Left cardiac atrium (tissue), 4 donors: ENCODE measurements around the gene TGM2. TPM values are rescaled to one million over a fixed set of nuclear protein-coding genes. Genes with fewer than 3 reads are reported as not detected.

Source experiments
- ATAC-seq, 2 donors: fragments of 200-7000 bp; cut with Tn5 transposase; one replicate each; pipeline ENCODE4 v1.9.1; 2020; ENCODE audit warnings: mild to moderate bottlenecking in 2 of 2, moderate library complexity in 2 of 2
- DNase-seq: peaks from one replicate; pipeline ENCODE4 v3.0.0-alpha.2; 2020
- intact Hi-C, 2 donors: fragments of 100-400 bp; cut with DNase I; formaldehyde crosslinking; loops; one replicate each; pipeline versions ENCODE4 v1.14.1 to v1.15.1; 2022 to 2023
- total RNA-seq, 2 donors: library from RNA; stranded (reverse); fragmentation: NEBNext Ultra II Directional; extraction: Animal tissue kit (Norgen Biotek cat#: 25700); gene quantifications; one replicate each; pipeline ENCODE4 v1.2.1, GENCODE V29; 2021
- donor health status: DM: no; HTN: yes; CAD: no.
- donor health status: DM: no; HTN: yes; CAD: no; lungs with severe emphysema.
- donor health status: DM: yes; HTN: yes; CAD: no.
- donor health status: Dilated cardiomyopathy.

The TGM2 gene
- total RNA-seq, 2 donors from 2014 or later, result 383 to 695 TPM

DNA sequence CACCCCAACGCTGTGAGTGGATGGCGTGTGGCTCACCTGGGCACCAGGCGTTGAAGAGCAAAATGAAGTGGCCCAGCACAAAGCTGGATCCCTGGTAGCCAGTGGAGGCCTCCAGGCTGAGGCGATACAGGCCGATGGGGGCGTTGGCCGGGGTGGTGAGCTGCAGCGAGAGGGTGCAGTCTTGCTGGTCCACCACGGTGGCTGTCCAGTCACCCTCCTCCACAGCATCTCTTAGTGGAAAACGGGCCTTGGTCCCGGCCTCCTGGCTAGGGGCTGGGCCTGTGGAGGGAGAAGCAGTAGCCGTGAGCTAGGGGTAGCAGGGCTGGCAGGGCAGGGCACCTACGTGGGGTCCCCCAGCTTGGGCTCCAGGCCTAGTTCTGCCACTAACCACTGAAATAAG, 9.3 kb downstream of the TGM2 start:
- ATAC-seq (no peak), DNase-seq (no peak)
- intact Hi-C loops, result no loop called here

- no peak for ATAC-seq
- intact Hi-C loops, result no loop called here
- DNase-seq, result no peak
Observed at GRCh38 chr20:38153401-38153800, 11.7 kb downstream of the TGM2 start.

- intact Hi-C loops, result no loop called here
- ATAC-seq, result peak; percentile 70 to 78
- DNase-seq, result peak; percentile 96
Observed at GRCh38 chr20:38152621-38153221, 12.3 kb downstream of the TGM2 start.

GRCh38 chr20:38152175-38152620, 12.9 kb downstream of the TGM2 start:
- DNase-seq (no peak), ATAC-seq (peak; percentile 9 to 25)
- intact Hi-C loops, result no loop called here

DNA sequence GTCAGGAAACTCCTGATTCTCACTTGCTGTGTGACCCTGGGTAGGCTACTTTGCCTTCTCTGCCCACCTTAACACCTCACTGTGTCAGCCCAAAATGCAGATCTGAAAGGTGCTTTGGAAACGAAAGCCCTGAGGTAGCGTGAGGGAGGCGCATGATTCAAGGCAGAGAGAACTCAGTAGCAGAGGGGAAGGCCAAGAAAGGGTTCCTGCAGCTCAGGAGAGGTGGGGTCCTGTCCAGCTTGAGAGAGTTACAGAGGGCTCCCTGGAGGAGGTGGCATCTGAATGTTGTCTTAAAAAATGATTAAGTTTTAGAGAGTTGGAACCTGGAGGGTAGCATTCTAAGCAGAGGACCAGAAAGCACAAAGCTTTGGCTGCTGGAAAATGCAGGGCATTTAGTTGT, 13.6 kb downstream of the TGM2 start:
- DNase-seq, result no peak
- no peak for ATAC-seq
- intact Hi-C loops, result no loop called here

DNA sequence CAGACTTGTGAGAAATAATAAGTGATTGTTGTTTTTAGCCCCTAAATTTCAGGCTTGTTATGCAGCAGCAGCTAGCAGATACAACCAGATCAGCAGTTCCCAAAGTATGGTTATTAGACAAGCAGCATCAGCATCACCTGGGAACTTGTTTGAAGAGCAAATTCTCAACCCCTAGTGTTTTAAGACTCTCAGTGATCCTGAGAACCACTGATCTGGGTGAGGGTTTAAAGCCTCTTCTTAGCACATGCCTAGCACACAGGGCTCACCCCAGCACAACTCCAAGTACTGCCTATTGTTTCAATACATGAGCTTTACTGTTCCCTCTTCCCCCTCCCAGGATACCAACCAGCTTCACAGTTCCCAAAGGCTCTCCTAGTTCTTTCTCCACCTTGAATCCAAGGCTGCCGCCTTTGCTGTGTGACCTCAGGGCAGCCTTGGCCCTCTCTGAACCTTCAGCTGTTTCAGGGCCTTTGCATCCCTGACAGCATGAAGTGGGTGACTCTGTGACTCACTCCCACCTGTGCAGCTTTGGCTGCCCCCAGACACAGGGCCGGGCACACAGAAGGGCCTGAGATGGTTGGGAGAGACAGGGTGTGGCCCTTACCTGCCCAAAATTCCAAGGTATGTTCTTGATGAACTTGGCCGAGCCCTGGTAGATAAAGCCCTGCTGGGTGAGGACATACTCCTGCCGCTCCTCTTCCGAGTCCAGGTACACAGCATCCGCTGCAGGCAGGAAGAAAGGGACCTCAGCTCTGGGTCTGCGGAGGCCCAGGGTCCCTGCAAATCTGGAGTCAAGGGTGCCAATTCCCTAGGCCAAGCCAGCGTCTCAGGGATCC, 14.5 kb downstream of the TGM2 start:
- intact Hi-C loops, result no loop called here
- no peak for DNase-seq
- no peak for ATAC-seq

GRCh38 chr20:38148328-38149102, 16.6 kb downstream of the TGM2 start:
- ATAC-seq, result no peak
- intact Hi-C loops, result no loop called here
- DNase-seq, result no peak

DNA sequence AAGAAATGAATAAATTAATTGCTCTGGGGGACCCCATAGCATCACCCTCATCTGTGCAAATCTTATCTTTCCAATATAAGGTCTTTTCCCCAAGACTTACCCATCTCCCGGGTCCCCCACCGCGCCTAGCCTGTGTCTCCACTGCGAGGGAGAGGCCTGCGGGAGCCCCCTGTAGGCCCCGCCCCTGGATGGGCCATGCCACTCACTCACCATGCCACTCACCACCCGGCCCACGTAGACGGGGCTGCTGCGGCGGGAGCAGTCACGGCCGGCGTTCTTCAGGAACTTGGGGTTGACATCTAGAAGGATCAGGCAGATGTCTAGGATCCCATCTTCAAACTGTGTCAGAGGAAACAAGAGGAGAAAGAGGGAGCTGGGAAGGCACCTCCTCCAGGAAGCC, 17.3 kb downstream of the TGM2 start:
- DNase-seq (no peak), ATAC-seq (no peak)
- intact Hi-C loops, result no loop called here

DNA sequence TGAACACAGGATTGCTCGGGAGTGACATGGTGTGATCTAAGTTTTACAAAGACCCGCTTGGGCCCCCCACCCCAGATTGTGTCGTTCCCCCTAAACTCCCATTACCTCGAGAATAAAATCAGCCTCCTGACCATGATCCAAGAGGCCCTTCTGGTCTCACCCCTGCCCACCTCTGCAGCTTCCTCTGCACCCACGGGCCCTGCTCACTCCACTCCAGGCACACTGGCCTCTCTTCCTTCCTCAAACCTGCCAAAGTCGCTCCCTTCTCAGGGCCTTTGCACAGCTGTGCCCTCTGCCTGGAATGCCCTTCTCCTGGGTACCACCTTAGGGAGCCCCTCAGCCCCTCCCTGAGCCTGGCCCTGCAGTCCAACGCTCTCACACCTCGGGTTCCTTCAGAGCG, 17.9 kb downstream of the TGM2 start:
- DNase-seq (no peak), ATAC-seq (no peak)
- intact Hi-C loops, result no loop called here

- DNase-seq, result no peak
- ATAC-seq, result no peak
- intact Hi-C loops, result no loop called here
Observed at GRCh38 chr20:38146628-38147027, 18.4 kb downstream of the TGM2 start.

DNA sequence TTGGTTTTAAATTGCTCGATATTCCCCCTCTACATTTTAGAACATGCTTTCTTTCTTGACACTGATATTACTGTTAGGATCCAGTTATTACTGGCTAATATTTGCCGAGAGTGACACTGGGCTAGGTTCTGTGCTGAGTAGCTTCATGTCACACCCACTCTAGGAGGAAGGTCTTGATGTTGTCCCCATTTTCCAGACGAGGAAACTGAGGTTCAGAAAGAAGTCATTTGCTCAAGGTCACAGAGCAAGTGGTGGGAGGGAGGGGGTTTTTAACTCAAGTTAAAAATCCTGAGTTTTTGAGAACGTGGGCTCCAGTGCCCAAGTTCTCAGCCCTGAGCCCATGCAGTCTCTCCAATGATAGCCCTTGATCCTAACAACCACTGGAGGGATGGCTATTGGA, 18.9 kb downstream of the TGM2 start:
- intact Hi-C loops, result no loop called here
- no peak for DNase-seq
- no peak for ATAC-seq

GRCh38 chr20:38145729-38146075, 19.4 kb downstream of the TGM2 start:
- DNase-seq (no peak), ATAC-seq (no peak)
- intact Hi-C loops, result no loop called here

DNA sequence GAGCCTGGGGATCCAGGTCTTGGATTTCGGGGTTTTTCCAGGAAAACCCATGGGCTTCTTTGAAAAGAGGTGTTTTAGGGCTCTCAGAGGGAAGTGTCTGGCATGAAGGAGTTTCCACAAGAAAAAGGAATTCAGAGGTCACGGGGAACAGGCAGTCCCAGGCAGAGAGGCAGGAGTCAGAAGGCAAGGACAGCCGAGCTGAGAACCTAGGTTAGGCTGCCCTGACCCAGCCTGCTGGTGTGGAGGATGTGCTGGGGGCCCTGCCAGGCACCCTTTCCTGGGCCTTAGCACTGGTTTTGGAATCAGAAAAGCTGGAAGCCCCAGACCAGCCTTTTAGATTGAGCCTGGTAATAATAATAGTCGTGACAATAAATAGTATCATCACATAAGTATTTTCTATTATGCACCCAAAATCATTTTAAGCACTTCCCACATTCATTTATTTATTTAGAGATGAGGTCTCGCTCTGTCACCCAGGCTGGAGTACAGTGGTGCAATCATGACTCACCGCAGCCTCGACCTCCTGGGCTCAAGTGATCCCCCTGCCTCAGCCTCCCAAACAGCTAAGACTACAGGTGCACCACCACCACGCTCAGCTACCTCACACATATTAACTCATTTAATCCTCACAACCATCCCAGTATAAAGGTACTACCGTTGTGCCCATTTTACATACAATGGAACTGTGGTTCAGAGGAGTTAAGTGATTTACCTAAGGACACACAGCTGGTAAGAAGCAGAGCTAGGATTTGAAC, 19.9 kb downstream of the TGM2 start:
- DNase-seq, result no peak
- intact Hi-C loops, result no loop called here

GRCh38 chr20:38144598-38144973, 20.5 kb downstream of the TGM2 start:
- DNase-seq, result no peak
- intact Hi-C loops, result no loop called here
- peak; percentile 5 to 45 for ATAC-seq

More for the DNA sequence above, 19.9 kb downstream of the TGM2 start:
- no peak for ATAC-seq

DNA sequence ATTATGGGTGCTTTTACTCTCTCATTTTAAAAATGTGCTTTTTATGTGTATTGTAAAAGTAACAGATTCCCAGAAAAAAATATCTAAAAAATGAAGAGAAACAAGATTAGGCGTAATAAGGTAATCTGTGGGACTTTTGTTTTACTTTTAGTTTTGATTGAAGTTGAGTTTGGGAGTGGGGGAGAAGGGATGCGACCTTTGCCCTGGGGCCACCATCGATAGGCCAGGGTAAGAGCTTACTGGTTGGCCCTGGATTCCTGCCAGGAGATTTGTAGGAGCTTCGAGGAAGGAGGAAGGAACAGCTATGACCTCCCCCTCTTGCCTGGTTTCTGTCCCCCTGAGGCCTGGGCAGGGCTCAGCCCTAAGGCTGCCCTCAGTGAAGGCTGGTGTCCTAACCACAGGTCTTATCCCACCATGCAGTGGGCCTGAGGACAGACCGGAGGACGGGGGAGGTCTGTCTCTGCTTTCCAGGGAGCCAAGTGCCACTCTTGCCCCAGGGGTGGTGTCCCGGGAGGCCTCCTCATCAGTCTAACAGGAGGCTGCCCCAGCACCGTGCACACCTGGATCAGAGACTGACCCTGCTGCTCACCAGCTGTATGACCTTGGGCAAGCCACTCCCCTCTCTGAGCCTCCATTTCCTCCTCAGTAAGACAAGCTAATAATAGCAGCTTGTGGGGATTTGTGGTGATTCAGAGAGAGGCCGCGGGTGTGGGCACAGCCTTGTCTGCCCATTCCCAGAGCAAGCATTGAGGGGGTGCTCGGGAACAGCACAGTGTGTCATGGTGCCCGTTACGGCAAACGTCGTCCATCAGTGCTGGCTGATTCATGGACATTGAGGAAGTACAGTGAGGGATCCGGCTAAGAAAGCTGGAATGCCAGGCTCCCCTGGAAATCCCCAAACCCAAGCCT, 21.2 kb downstream of the TGM2 start:
- intact Hi-C loops, result no loop called here
- ATAC-seq (peak; percentile 29 to 76), DNase-seq (peak; percentile 67)

- intact Hi-C loops, result no loop called here
- DNase-seq (no peak), ATAC-seq (no peak)
Observed at GRCh38 chr20:38143238-38143645, 21.8 kb downstream of the TGM2 start.

DNA sequence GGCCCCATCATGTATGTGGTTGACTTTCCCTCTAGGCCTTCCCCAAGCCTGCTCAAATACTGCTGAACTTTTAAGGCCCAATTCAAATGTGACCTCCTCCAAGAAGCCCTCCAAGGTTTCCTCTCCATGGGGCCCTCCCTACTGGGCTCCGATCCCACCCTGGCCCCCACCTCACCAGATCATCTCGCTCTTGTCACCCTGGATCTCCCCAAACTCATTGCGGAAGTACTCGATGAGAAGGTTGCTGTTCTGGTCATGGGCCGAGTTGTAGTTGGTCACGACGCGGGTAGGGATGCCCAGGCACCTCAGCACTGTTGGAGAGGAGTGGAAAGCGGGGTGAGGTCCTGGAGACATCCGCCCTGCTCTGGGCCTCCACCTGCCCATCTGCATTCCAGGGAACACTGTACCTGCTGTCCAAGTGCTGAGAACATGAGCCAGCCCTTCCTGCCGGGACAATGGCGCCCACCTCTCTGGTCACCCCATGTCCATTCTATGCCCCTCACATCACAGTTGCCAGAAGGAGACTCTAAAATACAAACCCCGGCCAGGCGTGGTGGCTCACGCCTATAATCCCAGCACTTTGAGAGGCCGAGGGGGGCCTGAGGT, 23.1 kb downstream of the TGM2 start:
- intact Hi-C loops, result no loop called here
- no peak for ATAC-seq
- DNase-seq, result peak; percentile 13

- no peak for ATAC-seq
- intact Hi-C loops, result no loop called here
- DNase-seq, result peak; percentile 26
Observed at GRCh38 chr20:38141204-38141888, 23.7 kb downstream of the TGM2 start.
